Suprapubic skin (tissue), 4 donors: ENCODE results near the gene NUP210L.

Source experiments
- EP300 ChIP-seq: sonication (generic); formaldehyde crosslinking; IDR thresholded peaks from one replicate; pipeline ENCODE4 v1.6.1; 2017; ENCODE audit warnings: antibody characterized with exemption
- POLR2A ChIP-seq, 2 donors: fragments of 450-650 bp; IDR thresholded peaks; one replicate each; pipeline ENCODE4 v1.6.1; 2017; ENCODE audit warnings: antibody characterized with exemption in 2 of 2, mild to moderate bottlenecking in 2 of 2, moderate library complexity in 2 of 2
- POLR2AphosphoS5 ChIP-seq, 3 donors: sonication (generic); formaldehyde crosslinking; IDR thresholded peaks; one replicate each; pipeline ENCODE4 v1.6.1; 2017; ENCODE audit warnings: antibody characterized with exemption in 3 of 3
- TF ChIP-seq, protein P1 (sequence below), 2 donors: fragments of 200-600 bp in 1 of 2; fragments of 450-650 bp in 1 of 2; sonication (generic) in 1 of 2; IDR thresholded peaks; one replicate each; pipeline ENCODE4 v1.5.1; 2016 to 2019; ENCODE audit warnings: antibody characterized with exemption in 2 of 2, mild to moderate bottlenecking in 1 of 2, moderate library complexity in 1 of 2

DNA sequence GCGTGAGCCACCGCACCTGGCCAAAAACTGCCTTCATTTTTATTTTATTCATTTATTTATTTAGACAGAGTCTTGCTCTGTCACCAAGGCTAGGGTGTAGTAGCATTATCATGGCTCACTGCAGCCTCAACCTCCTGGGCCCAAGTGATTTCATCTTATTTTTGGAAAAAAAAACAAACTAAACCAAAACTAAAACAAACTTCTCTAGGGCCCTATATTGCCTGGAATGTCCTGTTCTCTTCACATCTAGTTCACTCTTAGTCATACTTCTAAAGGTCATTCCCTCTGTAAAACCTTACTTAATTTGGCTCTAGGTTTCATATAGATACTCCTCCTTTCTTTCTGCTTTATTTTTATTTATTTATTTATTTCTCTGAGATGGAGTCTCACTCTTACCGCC lies 148.7 kb downstream of the NUP210L start:
- TF ChIP-seq, protein P1, sequence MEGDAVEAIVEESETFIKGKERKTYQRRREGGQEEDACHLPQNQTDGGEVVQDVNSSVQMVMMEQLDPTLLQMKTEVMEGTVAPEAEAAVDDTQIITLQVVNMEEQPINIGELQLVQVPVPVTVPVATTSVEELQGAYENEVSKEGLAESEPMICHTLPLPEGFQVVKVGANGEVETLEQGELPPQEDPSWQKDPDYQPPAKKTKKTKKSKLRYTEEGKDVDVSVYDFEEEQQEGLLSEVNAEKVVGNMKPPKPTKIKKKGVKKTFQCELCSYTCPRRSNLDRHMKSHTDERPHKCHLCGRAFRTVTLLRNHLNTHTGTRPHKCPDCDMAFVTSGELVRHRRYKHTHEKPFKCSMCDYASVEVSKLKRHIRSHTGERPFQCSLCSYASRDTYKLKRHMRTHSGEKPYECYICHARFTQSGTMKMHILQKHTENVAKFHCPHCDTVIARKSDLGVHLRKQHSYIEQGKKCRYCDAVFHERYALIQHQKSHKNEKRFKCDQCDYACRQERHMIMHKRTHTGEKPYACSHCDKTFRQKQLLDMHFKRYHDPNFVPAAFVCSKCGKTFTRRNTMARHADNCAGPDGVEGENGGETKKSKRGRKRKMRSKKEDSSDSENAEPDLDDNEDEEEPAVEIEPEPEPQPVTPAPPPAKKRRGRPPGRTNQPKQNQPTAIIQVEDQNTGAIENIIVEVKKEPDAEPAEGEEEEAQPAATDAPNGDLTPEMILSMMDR (IDR thresholded peaks at IDR 0.05), result no peak
- TF ChIP-seq POLR2AphosphoS5 (IDR thresholded peaks at IDR 0.05) (no peak), POLR2A (IDR thresholded peaks at IDR 0.05) (no peak), EP300 (no peak)
